ENCODE data around the gene NOXO1. TPM values are rescaled to one million over a fixed set of nuclear protein-coding genes. Genes with fewer than 3 reads are reported as not detected.

The NOXO1 gene
- total RNA-seq, 1 experiment from 2014 or later, result 3.4 TPM

- no TSS peak for BruUV-seq (replicated peaks)
- POLR2A ChIA-PET (ENCODE audit: unreplicated experiment), result no interaction called here
- intact Hi-C loops (cut with micrococcal nuclease), result no loop called here
These were observed 12.9 kb downstream of the NOXO1 start for GRCh38 chr16:1968146-1968953.

GRCh38 chr16:1966460-1966859 lies 14.8 kb downstream of the NOXO1 start, which contains the start of gene RNF151:
TSS of gene RNF151 (plus strand) at chr16:1966856. CDS start at chr16:1966882, 26 bp downstream.
- no peak within 1 kb of the TSS for H2AFZ ChIP-seq (ENCODE audit: low read length)
- H3K9ac ChIP-seq (ENCODE audit: low read length), result peak within 1 kb of the TSS; percentile 99
- peaks cover 6% of the 10 kb centered on the region for H3F3A ChIP-seq (ENCODE audit: low read length, unreplicated experiment)
- H3K27ac ChIP-seq (ENCODE audit: low read length), result no peak within 1 kb of the TSS
- CTCF ChIA-PET, result no interaction called here
- peaks cover 40% of the 10 kb centered on the region for H3K79me2 ChIP-seq (ENCODE audit: low read length)
- no peaks in the 10 kb centered on the region for H3K9me2 ChIP-seq (replicated peaks; ENCODE audit: low read length)
- peak within 1 kb of the TSS; percentile 96 for H3K4me2 ChIP-seq (ENCODE audit: low read length)
- no peaks in the 10 kb centered on the region for H3K9me3 ChIP-seq (ENCODE audit: low read length)
- no TSS peak for BruUV-seq (replicated peaks)
- no peak for ATAC-seq
- peaks cover 9% of the 10 kb centered on the region; the same call in 1 of the 2 replicates for H3K4me1 ChIP-seq (ENCODE audit: insufficient read depth, low read length)
- DNase-seq, result no peak
- H3K27me3 ChIP-seq (ENCODE audit: low read length), result no peaks in the 10 kb centered on the region
- H3K4me3 ChIP-seq (ENCODE audit: low read length), result peak within 1 kb of the TSS; percentile 96
- H4K20me1 ChIP-seq (ENCODE audit: low read length), result peaks cover 19% of the 10 kb centered on the region
- POLR2A ChIA-PET (ENCODE audit: unreplicated experiment), result no interaction called here
- intact Hi-C loops (cut with micrococcal nuclease), result no loop called here
- TF ChIP-seq CTCF (conservative IDR thresholded peaks at IDR 0.05; ENCODE audit: low read depth, low read length) (no peak), EZH2phosphoT487 (IDR thresholded peaks at IDR 0.05; ENCODE audit: borderline replicate concordance, low read length) (no peak), EZH2 (IDR thresholded peaks at IDR 0.05; ENCODE audit: low read length, unreplicated experiment) (no peak)
- H3K36me3 ChIP-seq (ENCODE audit: low read depth, low read length), result peaks cover 22% of the 10 kb centered on the region

More at GRCh38 chr16:1968146-1968953, 12.9 kb downstream of the NOXO1 start:
- Histone ChIP-seq H3K4me3 (ENCODE audit: low read length) (no peak overlapping the region), H3F3A (ENCODE audit: low read length, unreplicated experiment) (peaks cover 5% of the 10 kb centered on the region), H3K4me1 (ENCODE audit: insufficient read depth, low read length) (peaks cover 4% of the 10 kb centered on the region; the same call in 1 of the 2 replicates), H2AFZ (ENCODE audit: low read length) (no peak overlapping the region), H3K36me3 (ENCODE audit: low read depth, low read length) (peaks cover 8% of the 10 kb centered on the region), H3K27ac (ENCODE audit: low read length) (no peak overlapping the region), H3K27me3 (ENCODE audit: low read length) (no peaks in the 10 kb centered on the region), H3K9ac (ENCODE audit: low read length) (no peak overlapping the region), H3K9me2 (replicated peaks; ENCODE audit: low read length) (no peaks in the 10 kb centered on the region), H3K4me2 (ENCODE audit: low read length) (no peak overlapping the region), H3K9me3 (ENCODE audit: low read length) (no peaks in the 10 kb centered on the region), H3K79me2 (ENCODE audit: low read length) (peaks cover 42% of the 10 kb centered on the region), H4K20me1 (ENCODE audit: low read length) (peaks cover 8% of the 10 kb centered on the region)
- CTCF ChIA-PET, result no interaction called here
- ATAC-seq, result no peak
- no peak for DNase-seq
- no peak for TF ChIP-seq EZH2 (IDR thresholded peaks at IDR 0.05; ENCODE audit: low read length, unreplicated experiment)
- TF ChIP-seq EZH2phosphoT487 (IDR thresholded peaks at IDR 0.05; ENCODE audit: borderline replicate concordance, low read length), result no peak
- no peak for TF ChIP-seq CTCF (conservative IDR thresholded peaks at IDR 0.05; ENCODE audit: low read depth, low read length)

Measured in PC-3 (cell line).